Activated effector memory CD4-positive, alpha-beta T cell treated with Interleukin-2 at 50 U/mL for 16 hours (primary cell): ENCODE results near the gene MAN1C1.

Source experiments
- DNase-seq: peaks from one replicate; pipeline ENCODE4 v3.0.0-alpha.2; 2020

Gene MAN1C1

DNA sequence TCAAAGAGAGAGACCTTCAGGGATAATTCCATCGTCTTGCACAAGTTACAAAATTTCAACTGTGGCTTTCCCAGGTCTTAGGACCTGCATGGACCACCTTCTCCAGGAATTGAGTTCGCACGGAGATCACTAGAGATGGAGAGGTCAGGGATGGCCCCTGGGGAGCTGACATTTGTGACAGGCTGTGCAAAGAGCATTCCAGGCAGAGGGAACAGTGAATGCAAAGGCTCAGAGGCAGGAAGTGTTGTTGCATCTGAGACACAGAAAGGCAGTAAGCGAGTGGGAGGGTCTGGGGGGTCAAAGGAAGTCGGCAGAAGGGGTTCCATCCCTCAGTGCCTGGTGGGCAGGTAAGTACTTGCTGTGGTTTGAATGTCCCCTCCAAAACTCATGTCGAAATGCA is 173.9 kb downstream of the MAN1C1 start:
- no peak for DNase-seq

- no peak for DNase-seq
Measured at GRCh38 chr1:25792115-25792514, 175.5 kb downstream of the MAN1C1 start.

DNA sequence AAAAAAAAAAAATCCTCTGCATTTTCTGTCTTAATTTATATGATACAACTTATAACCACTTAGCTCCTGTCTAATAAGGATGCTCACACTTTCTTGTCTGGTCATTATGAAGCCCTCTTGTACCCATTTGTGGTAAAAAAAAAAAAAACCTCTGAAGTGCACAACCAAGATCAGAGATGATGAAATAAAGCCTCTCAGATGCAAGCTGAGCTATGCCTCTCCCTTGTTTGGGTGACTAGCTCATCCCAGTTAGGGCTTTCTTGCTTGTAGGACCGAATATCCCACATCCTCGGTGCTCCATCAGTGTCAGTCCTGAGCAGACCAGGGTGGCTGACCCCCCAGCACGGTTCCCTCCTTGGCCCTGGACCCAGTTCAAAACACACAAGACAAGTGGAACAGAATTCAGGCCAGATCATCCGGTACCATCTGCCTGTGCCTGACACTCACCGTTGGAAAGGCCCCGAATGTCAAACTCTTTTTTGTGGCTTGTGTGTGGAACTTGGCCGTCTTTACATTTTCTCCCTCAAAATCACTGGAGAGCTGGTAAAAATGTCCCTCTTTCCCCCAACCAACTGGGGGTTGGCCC is 177.1 kb downstream of the MAN1C1 start:
- no peak for DNase-seq

DNA sequence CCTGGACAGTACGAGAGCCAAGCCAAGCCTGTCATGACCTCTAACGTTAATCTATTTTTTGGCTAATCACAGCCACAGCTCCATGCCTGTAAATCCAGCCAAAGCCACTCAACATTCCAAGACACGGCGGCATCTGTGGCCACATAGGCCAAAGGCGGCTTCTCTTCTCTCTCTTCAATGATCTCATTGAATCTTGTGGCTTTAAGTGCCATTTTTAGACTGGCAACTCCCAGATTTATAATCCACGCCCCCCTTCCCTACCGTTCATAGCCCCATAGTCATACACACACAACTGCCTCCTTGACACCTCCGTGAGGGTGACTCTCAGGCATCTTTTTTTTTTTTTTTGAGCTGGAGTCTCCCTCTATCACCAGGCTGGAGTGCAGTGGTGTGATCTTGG is 177.7 kb downstream of the MAN1C1 start:
- no peak for DNase-seq

DNA sequence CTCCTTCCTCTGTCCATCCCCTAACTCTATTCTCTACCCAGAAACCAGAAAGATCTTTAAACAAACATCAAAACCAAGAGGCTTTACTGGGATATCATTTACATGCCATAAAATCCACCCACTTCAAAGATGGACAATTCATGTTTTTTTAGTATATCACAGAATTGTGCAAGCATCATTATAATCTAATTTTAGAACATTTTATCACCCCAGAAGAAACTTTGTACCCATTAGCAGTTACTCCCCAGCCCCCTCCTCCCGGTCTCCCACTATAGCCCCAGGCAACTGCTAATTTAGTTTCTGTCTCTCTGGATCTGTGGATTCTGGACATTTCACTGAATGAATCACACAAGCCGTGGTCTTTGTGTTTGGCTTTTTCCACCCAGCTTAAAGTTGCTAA is 178.6 kb downstream of the MAN1C1 start:
- no peak for DNase-seq

DNA sequence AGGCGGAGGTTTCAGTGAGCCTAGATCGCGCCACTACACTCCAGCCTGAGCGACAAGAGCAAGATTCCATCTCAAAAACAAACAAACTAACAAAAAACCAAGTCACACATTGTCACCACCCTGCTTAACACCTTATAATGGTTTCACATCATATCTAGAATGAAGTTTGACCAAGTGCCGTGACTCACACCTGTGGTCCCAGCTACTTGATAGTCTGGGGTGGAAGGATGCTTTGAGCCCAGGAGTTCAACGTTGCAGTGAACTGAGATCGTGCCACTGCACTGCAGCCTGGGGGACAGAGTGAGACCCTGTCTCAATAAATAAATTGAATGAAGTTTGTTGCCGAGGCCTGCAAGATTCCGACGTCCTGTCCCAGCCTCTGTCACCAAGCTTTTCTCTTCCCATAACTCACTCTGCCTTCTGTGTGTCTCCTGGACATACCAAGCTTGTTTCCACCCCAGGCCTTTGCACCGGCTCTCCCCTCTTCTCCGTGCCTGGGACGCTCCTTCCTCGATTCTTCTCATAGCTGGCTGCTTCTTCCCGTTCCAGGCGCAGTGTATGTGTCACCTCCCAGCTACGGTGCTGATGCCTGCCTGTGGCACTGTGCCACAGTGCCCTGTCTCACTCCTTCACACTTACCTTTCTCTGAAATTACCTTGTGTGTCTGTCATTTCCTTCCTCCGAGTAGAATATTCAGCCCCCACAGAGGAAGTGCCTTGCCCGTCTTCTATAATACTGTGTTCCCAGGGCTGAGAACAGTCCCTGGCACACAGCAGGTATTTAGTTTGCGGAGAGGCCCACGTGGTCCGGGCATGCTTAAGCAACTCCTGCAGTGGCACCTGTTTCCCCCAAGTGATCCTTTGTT is 179.6 kb downstream of the MAN1C1 start:
- DNase-seq = peak; percentile 19

DNA sequence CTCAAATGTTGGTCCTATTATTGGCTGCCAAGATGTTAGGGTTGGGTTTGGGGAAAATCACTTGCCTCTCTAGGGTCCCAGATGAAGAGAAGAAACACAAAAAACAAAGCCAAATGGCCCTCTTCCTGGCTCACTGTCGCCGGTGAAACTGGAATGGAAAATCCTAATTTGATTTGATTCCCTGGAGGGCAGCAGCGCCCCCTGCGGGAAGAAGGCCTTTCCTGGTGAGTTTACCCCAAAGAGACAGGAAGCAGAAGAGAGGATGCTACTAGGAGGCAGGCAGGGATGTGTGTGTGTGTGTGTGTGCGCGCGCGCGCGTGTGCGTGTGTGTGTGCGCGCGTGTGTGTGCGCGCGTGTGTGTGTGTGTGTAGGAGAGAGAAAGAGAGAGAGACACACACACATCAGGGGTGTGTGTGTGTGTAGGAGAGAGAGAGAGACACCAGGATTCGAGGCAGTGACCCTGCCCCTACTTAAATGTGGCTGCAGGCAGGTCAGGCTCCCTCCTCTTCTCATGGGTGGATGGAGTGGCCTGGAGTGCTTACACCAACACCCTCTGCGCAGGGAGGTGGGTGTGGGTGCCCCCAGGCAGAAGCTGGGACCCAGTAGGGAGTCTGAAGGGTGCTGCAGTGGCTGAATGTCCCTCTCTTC is 180.3 kb downstream of the MAN1C1 start:
- DNase-seq = peak; percentile 71

GRCh38 chr1:25797939-25798338 is 181.3 kb downstream of the MAN1C1 start:
- DNase-seq = no peak

DNA sequence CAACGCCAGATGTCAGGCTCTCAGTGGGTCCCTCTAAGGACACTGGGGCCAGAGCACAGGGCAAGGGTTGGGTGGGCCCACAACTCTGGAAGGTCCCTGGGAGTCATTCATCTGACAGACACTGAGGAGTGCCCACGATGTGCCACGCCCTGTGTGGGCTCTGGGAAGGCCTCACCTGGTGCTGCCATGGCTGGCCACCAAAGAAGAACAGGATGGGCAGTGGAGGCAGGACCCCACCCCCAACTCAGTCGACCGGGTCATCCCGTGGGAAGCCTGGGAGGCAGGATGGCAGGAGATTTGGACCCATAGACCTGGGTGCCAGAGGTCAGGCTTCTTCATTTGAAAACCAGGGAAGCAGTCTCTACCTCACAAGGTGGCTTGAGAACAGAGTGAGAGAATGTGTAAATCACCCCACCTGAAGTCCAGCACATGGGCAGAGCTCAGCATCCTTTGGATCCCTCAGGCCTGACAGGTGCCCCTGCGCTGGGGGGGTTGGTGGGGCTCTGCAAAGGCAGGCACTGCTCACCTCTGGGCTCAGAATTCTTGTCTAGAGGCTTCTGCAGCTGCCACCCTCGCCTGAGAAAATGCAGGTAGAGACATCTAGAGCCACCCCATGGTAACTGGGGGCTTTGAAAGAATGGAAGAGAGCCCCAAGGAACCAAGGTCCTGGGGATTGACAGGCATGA is 182.2 kb downstream of the MAN1C1 start:
- DNase-seq = no peak

DNA sequence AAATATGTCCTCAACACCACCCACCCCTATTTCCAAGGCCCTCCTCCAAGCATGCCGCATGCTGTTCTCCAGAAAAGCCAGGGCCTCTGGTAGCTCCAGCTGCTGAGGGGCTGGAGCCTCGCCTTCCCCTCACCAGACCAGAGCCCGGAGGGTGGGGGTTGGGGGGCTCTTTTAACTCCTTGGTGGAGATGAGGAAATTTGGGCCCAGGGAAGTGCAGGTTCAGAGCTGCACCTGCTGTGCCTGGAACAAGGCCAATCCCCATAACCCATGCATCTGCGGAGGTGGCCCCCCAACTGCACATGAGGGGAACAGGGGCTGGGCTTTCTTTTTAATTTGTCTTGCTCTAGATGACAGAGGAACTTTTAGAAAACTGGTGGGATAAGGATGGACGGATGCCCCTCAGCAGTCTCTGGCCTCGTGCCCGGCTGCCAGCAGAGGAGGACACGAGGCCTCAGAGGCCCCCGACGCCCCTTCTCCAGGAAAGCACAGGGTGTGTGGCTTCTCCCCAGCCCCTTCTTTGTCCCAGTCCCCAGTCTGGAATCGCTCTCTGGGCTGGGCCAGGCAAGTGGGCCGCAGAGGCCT is 182.9 kb downstream of the MAN1C1 start:
- no peak for DNase-seq

DNA sequence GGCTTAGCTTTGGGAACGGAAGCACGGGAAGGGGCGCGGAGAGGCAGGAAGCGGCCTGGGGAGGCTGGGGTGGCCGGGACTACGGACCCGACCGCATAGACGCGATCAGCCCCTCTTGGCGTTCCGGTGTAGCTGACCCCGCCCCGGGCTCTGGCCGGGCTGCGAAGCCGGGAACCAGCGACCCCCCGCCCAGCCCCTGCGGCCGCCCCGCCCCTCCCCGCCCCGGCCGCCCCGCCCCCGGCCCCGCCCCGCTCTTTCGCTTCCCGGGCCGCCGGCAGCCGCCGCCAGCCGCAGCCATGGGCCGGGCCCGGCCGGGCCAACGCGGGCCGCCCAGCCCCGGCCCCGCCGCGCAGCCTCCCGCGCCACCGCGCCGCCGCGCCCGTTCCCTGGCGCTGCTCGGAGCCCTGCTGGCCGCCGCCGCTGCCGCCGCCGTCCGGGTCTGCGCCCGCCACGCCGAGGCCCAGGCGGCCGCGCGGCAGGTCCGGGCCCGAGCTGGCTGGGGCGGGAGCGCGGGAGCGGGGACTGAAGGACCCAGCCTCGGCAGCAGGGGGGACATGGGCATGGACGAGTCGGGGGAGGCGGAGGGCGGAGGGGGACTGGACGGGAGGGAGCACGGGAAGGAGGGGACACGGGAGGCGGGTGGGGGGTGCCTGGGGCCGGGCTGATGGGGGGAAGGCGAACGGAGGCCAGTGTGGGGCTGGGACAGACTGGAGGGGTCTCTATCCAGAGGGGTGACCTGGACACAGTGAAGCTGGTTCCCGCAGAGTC is 183.5 kb downstream of the MAN1C1 start, which contains the start of gene SELENON:
SELENON (plus strand) TSS at position 259 of the 768 bp plus-strand sequence; CDS start at position 297, 38 bp downstream.
- peak; percentile 22 for DNase-seq

DNA sequence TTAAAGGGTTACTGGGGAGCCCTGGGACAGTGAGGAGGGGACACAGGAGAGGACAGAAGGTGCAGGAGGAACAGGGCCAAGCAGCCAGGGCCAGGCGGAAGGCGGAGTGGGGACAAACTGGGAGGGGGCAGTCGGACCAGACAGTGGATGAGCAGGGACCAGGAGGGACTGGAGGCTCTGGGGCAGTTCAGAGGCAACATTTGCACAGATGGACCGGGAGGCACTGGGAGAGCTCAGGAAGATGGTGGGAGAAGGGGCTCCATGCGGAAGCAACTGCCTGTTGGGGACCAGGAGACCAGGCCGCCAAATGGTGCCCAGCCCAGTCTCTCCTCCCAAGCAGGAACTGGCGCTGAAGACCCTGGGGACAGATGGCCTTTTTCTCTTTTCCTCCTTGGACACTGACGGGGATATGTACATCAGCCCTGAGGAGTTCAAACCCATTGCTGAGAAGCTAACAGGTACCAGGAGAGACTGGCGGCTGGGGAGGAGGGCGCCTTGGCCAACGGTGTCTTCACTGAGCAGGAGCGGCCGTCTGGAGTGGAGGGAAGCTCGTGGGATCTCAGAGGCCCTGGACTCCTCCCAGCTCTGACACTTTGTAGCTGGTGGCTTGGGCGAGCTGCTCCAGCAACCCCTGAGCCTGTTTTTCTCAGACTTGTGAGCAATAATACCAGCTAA is 184.2 kb downstream of the MAN1C1 start:
- no peak for DNase-seq

GRCh38 chr1:25802915-25803314 is 186.3 kb downstream of the MAN1C1 start:
- DNase-seq = no peak

DNA sequence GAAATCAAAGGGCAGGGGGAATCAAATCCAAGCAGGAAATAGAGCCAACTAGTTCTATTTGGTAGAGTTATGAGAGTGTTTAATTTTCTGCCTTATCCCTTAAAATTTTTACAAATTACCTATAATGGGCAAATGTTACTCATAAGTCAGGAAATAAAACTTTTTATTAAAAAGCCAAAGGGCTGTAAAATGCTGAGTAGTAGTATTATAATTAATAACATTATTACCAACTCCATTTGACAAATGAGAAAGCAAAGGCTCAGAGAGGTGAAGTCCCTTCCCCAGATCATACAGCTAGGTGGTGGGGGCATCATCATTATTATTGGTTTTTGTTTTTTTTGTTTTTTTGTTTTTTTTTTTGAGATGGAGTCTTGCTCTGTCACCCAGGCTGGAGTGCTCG is 186.8 kb downstream of the MAN1C1 start:
- DNase-seq = no peak

GRCh38 chr1:25804244-25804963 is 187.8 kb downstream of the MAN1C1 start:
- DNase-seq = no peak

DNA sequence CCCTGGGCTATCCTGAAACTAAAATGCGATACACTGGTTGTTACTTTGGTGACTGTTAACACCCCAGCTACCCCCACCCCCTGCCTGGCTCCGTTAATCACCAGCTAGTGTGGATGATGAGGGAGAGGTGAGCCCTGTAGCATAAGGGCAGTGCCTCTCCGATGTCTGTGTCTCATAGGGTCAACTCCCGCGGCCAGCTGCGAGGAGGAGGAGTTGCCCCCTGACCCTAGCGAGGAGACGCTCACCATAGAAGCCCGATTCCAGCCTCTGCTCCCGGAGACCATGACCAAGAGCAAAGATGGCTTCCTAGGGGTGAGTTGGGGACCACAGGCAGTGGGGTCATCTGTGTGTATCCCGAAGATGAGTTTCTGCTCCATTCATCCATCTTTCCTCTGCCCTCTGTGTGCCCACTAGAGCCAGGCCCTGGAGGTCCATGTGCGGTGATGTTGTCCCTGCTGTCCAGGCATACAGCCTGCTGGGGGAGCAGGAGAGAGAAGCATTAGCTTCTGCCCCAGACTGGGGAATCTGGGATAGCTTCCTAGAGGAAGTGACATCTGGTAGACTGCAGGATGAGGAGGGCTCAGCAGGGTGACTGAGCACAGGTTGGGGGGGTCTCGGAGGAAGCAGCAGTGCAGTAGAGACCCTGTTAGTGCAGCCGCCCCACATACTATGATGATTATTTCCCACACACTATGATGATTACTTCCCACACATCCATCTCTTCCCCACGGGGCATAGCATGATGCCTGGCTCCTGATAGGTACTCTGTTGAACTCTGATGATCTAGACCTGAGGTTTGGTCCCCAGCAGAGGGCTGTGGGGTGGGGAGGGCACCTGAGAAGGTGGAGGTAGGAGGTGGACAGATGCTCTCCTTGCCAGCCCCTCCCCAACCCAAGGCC is 188.6 kb downstream of the MAN1C1 start:
- no peak for DNase-seq

DNA sequence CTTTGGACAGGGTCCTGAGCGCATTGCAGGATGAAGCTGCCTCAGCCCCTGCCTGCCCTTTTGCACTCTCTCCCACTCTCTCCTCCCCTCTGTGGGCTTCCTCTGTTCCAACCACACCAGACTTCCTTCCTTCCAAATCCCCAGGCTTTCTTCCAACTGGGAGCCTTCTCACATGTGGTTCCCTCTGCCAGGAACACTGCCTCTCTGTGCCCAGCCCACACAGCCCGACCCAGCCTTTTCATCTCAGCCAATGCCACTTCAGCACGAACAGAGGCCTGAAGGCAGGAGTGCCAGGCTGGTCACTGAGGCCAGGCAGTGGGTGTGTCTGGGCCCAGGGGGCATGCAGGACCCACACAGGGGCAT is 189.3 kb downstream of the MAN1C1 start:
- DNase-seq = no peak

DNA sequence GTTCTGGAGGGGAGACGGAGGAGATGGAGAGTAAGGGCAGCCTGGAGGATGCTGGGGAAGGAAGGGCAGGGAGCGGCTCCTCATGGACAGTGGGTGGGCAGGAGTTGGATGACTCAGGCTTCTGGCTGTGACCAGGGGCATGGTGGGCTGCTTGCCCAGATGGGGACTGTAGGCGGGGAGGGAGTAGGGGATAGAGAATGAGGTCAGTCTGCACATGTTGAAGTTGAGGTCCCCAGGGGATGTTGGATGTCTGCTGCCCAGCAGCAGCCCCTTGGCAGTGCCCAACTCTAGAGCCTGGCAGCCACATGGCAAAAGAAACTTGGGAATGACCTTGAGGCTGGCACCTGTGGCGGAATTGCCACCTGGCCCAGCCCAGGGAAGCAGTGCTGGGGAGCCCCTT is 189.8 kb downstream of the MAN1C1 start:
- DNase-seq = no peak

DNA sequence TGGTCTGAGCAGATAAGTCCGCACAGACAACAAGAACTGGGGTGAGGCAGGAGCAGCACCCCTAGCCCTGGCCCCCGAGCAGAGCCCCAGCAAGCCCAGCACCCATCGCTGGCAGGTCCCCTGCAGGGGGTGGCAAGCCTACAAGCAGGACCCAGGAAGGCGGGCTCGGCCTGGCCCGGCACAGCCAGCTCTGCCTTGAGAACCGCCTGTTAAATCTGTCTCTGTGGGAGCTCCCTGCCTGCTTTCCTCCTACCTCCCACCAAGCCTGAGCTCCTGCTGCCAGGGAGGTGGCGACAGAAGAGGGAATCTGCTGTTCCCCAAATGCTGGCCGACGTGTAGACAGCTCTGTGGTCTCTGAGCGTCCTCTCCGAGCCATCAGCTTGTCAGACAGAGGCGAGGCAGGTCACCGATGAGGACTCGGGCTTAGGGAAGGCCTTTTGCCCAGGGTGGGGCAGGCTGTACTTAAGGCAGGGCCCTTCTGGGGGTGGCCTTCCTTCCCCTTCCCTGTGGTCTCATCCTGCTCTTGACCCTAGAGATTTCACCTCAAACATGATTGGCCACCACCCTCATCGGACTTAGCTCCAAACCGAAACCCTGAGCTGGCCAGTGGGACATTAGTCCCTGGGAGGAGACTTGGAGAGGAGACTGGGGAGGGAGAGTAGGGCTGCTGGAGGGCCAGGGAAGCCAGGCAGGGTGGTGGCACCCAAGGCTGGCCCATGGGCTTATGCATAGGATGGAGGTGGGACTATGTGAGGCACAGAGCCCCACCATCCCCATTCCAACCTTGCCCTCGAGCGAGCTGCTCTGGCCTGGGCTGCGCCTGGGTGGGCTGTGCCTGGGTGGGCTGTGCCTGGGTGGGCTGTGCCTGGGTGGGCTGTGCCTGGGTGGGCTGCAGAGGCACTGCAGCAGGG is 191.1 kb downstream of the MAN1C1 start:
- no peak for DNase-seq
